Lower leg skin (tissue), 3 donors: ENCODE results near the gene PGAM2.

ENCODE experiments used
- CTCF ChIP-seq, 3 donors: fragments of 450-650 bp; IDR thresholded peaks; one replicate each; pipeline ENCODE4 v1.5.1; 2016; ENCODE audit warnings: antibody characterized with exemption in 3 of 3, mild to moderate bottlenecking in 3 of 3, moderate library complexity in 2 of 3
- POLR2A ChIP-seq, 2 donors: fragments of 450-650 bp; IDR thresholded peaks; one replicate each; pipeline ENCODE4 v1.6.1; 2016 to 2017; ENCODE audit warnings: antibody characterized with exemption in 2 of 2, mild to moderate bottlenecking in 1 of 2, moderate library complexity in 1 of 2

DNA sequence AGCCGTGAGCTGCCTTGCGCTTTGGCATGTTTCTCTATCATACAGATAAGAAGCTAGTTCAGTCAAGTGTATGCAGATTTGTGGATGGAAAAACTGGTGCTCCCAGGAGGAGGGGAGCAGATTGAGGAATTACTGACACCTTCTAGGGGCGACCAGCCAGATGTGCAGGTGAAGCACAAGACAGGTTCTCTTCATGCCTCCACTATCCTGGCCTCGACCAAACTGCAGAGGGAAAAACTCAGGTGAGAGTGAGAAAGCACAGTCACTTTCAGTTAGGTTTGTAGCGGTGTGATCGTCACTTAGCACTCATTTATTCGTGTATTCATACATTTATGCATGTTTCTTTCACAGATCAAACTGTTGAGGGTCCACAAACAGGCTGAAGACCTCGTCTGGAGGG lies 21.5 kb downstream of the PGAM2 start:
- TF ChIP-seq CTCF (IDR thresholded peaks at IDR 0.05) (no peak), POLR2A (IDR thresholded peaks at IDR 0.05) (no peak)
